Right forelimb (tissue), 1 donor: ENCODE data around the gene CRKL.
"Not testable (repeated sequence)": the region's sequence is repeated elsewhere in the genome, so short reads cannot be mapped to it uniquely, and the experiment has no call there.

ENCODE experiments used
- DNase-seq: peaks from one replicate; pipeline ENCODE4 v3.0.0-alpha.2; 2018

The CRKL gene

GRCh38 chr22:20935049-20935448 is 17.8 kb downstream of the CRKL start:
- DNase-seq, result not testable (repeated sequence)

- not testable (repeated sequence) for DNase-seq
Measured at GRCh38 chr22:20935780-20936539, 18.8 kb downstream of the CRKL start.

GRCh38 chr22:20937031-20937793 is 20.0 kb downstream of the CRKL start:
- DNase-seq, result no peak

- DNase-seq, result no peak
Measured at GRCh38 chr22:20937794-20938671, 20.8 kb downstream of the CRKL start.

GRCh38 chr22:20939457-20940185 is 22.4 kb downstream of the CRKL start:
- DNase-seq, result not testable (repeated sequence)

GRCh38 chr22:20940186-20940651 is 23.0 kb downstream of the CRKL start:
- no peak for DNase-seq

GRCh38 chr22:20940904-20941385 is 23.7 kb downstream of the CRKL start:
- no peak for DNase-seq

- not testable (repeated sequence) for DNase-seq
Measured at GRCh38 chr22:20942203-20942902, 25.1 kb downstream of the CRKL start.

- no peak for DNase-seq
Measured at GRCh38 chr22:20943104-20943933, 26.1 kb downstream of the CRKL start.

- DNase-seq, result no peak
Measured at GRCh38 chr22:20944042-20944441, 26.8 kb downstream of the CRKL start.

GRCh38 chr22:20945578-20945934 is 28.3 kb downstream of the CRKL start:
- DNase-seq, result no peak

- no peak for DNase-seq
Measured at GRCh38 chr22:20946080-20946986, 29.1 kb downstream of the CRKL start.

GRCh38 chr22:20946991-20947390 is 29.8 kb downstream of the CRKL start:
- no peak for DNase-seq

GRCh38 chr22:20948450-20948849 is 31.2 kb downstream of the CRKL start:
- DNase-seq, result no peak

- no peak for DNase-seq
Measured at GRCh38 chr22:20948989-20949388, 31.8 kb downstream of the CRKL start.

GRCh38 chr22:20949698-20950183 is 32.5 kb downstream of the CRKL start:
- DNase-seq, result no peak

GRCh38 chr22:20951151-20951931 is 34.1 kb downstream of the CRKL start:
- no peak for DNase-seq

- DNase-seq, result no peak
Measured at GRCh38 chr22:20951932-20952380, 34.7 kb downstream of the CRKL start.
